ENCODE data around the gene WWOX.

- TF ChIP-seq, protein P1, sequence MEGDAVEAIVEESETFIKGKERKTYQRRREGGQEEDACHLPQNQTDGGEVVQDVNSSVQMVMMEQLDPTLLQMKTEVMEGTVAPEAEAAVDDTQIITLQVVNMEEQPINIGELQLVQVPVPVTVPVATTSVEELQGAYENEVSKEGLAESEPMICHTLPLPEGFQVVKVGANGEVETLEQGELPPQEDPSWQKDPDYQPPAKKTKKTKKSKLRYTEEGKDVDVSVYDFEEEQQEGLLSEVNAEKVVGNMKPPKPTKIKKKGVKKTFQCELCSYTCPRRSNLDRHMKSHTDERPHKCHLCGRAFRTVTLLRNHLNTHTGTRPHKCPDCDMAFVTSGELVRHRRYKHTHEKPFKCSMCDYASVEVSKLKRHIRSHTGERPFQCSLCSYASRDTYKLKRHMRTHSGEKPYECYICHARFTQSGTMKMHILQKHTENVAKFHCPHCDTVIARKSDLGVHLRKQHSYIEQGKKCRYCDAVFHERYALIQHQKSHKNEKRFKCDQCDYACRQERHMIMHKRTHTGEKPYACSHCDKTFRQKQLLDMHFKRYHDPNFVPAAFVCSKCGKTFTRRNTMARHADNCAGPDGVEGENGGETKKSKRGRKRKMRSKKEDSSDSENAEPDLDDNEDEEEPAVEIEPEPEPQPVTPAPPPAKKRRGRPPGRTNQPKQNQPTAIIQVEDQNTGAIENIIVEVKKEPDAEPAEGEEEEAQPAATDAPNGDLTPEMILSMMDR (IDR thresholded peaks at IDR 0.05; ENCODE audit: borderline replicate concordance, extremely low read depth, low read length, poor library complexity, severe bottlenecking) = no peak
- no peak for TF ChIP-seq EZH2 (IDR thresholded peaks at IDR 0.05; ENCODE audit: borderline replicate concordance, low read depth, low read length, severe bottlenecking)
These were observed 9.0 kb downstream of the WWOX start for GRCh38 chr16:78108451-78108850.
